GM18499 (cell line): Measurements from ENCODE around the gene DCLK1.

Experiments
- ATAC-seq: cut with Tn5 transposase; IDR thresholded peaks from one replicate; pipeline ENCODE4 v1.9.1; 2021; ENCODE audit warnings: moderate number of reproducible peaks; ENCODE audit not compliant: insufficient read depth, unreplicated experiment

The DCLK1 gene

DNA sequence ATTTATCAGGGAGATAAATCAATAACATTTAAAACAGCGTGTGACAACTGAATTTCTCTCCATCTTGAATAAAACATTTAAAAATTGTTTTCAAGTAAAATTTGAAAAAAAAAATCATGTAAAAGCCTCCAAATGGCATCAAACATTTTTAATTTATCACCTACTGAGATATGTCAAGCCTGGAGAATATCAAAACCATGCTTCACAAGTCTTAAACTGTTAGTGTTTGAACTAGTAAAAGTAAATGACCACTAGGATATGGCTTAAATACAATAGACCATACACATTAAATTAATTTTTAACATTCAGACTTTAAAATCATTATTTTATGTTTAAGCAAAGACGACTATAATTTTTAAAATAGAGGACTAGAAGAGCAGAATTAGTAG is 281.9 kb downstream of the DCLK1 start:
- ATAC-seq = no peak

DNA sequence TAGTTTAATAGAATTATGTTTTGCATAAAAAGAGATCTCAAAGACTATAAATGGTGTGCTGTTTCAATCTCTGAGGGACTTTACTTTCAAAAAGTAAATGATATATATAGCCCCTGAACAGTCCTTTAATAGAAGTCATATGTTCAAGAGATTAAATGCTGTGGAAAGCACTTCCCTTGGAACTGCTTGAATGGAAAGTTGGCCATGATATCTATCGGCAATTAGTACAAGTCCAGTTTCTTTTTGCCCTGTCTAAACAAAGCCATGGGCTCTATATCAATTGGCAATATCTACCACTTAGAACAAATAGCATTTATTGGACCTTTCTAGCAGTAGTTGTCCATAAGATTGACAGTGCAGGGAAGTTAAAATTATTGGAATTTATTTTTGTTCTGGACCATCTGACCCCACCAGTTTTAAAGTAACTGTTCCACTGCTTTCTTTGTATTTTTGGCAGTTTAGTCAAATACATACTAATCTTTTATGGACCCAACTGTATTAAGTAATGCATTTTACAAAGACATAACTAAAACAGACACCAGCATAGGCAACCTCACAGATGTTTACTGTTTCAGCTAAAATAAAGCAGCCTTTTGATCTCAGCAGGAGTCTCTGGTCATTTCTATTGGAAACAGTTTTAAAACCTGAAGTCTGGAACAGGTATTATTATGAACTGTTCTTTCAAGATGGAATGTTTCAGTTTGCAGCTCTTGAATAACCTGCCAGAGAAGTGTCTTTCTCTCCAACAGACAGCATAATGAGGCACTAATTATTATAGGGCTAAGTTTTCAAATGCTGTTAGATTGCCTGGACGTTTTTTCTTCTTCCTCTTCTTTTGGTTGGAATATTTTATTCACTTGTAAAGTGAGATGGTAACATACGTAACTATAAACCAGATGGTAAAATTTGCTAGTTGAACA is 282.6 kb downstream of the DCLK1 start:
- ATAC-seq = no peak

DNA sequence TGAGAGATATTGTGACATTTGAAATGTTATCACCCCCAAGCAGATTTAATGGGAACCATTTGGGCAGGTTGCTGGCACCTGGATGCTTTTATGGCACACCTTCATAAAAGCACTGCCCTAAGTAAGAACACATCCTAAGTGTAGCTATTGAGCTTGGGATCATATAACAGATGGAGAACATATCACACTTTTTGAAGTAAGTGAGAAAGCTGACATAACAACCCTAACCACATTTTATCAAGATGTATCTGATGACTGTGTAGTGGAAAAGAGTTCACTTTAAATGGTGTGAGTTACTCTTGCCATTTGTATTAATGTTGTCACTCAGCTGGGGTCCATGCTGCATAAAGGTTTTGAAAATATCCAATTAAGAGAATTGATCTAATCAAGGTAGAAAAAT is 287.9 kb downstream of the DCLK1 start:
- ATAC-seq = no peak

DNA sequence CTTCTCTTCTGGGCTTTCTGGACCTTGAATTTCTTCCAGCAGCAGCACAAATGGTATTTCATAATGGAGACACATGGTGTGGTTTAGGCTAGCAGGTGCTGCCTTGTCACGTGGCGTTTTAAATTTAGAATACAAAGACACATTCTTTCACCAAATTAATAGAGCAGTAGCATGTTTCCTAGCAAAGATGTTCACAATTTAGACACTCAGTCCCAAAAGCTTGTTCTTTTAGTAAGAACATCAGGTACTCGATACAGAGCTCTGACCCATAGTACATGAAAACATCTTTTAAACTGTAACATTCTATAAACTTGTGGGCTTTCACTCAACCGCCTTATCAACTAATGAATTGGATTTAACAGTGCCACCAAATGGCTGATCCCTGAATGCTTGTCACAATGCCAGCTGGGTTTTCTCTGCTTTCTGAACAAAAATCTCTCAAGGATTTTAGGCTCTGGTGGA is 290.1 kb downstream of the DCLK1 start:
- no peak for ATAC-seq

DNA sequence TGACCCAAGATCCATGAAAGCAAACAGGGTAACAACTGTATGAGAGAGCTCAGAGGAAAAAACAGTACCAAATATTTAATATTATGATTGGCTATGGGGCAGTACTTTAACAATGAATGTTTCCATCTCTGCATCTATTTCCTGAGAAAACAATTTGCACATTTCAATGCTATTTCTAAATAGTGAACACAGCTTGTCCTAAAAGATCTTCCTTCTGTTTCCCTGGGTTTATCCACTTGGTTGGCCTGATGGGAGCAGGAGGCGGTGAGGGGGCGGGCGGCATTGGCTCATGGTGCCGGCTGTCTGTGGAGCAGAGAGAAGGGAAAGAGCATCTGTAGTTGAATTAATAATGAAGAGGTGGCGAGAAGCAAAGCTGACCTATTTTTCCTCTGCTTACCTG is 291.4 kb downstream of the DCLK1 start:
- ATAC-seq = no peak

DNA sequence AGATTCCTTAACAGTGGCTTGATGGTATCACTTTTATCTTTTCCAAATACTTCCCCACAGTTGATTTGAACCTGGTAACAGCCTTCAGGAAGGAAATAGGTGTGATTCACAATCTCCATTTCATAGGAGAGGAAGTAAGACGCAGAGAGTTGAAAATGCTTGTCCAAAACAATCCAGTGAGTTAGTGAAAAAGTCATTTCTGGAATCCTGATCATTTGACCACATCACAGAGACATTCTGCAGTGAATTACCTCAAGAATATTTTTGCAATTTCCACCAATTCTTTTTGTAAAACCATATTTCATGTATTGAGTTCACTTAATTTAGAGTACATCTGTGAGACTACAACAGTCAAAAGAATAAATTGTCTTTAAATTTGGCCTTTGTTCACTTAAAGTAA is 292.8 kb downstream of the DCLK1 start:
- ATAC-seq = no peak

DNA sequence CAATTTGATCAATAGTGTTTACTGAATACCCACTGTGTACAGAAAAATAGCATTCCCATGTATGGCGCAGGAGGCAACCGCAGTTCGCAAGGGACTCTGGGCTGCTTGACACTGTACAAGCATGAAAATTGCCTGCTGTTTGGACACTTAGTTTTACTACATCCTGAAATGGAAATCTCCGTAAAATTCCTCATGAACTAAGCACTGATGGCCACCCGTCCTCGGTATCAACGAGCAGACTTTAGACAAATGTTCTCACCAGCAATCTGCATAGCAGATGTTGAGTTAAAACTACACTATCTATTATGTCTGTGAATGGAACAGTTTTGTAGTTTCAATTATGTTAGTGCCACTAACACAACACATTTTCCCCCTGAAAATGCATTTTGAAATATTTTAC is 294.7 kb downstream of the DCLK1 start:
- ATAC-seq = no peak

DNA sequence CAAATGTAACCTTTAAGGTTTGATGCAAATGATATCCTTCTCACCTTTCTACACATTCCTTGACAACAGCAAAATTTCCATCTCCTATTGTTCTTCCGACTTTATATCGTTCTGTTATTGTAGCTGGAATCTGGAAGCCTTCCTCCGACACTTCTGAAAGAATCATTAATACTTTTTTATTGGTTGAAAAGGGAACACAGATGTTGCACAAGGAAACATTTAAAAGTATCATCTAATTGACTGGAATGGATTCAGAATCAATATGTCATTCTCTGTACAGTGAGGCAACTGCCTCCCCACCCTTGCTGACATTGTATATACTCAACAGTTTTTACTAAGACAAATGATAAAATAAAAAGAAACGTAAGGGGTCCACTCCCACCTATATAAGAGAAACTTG is 295.2 kb downstream of the DCLK1 start:
- ATAC-seq = no peak

DNA sequence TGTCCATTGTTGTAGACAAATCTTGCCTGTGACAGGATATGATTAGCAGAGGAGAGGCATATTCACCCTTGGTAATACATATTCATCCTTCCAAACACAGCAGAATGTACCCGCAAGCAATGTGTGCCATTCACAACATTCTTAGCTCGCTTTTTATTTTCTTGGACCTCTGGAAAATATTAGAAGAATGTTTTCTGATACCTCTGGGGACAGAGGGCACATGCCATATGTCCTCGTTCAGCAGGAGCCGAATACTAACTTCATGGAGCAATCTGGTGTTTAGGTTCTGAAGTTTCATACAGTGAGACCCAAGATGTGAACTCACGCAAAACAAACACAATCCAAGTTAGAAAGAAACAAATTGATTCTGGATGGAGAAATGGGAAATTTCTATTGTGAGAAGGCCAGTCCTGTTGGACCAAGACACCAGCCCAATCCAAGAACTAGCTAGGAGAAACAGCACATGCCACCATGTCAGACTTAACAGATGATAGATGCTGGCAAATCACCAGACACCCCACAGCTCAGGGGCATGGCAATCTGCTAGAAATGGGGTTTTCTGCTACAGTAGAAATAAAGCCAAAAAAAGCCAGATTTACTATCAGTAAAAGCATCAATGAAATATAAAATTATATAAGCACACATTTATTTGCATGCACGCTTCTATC is 297.4 kb downstream of the DCLK1 start:
- ATAC-seq = no peak

DNA sequence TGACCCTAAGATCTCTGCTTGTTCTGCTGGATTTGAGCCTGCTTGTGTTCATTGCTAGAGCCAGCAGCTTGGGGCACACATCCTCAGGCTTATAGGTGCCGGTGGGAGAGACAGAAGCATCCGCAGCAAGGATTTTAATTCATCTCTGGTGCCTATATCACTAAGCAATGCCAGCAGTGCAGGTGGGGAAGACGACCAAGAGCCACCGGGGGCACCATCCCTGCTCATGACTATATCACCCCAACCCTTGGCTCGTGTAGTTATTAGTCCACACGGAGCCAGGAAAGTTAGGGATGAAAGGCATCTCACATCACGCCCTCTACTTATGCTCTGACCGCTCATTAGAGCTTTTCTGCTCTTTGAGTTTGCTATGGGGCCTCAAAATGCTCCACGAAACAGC is 298.2 kb downstream of the DCLK1 start:
- no peak for ATAC-seq

DNA sequence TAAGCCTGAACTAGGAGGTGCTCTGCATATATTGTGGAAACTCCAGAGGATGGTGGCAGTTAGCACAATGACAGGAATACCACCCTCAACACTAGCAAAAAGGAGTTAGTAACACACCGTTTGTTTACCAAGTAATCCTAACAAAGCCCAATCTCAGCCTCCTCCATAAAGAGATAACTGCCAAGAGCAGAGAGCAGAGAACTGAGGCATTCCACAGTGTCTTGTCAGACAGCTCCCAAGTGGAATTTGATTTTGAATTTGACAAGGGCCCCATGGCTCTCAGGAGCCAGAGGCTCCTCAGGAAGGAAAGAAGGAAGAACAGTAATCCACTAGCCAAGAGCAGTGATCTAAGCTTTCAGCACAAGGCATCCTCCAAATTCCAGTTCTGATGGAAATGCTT is 298.6 kb downstream of the DCLK1 start:
- no peak for ATAC-seq

DNA sequence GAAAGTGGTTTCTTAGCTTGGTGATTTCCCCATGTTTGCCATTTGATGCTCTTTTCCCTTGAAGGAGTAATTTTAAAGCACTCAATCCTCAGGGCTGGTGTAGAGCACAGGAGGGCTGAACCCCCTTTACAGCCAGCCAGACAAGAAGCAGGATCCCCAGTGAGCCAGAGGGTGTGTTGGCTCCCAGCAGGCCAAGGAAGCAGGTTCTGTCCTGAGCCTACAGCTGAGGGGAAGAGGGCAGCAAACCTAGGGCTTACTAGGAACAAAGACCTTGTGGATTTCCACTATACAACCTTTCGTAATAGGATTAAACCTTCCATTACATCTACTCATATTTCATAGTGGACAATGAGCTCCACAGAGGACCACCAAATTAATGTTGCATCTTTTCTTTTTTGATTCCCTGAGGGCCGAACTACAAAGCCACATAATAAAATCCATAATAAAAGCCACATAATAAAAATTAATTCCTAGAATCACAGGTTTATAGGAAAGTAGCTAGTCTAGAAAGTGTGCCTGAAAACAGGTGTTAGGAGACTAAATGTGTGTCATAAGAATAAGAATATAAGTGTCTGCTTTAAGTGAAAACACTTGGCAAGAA is 300.2 kb downstream of the DCLK1 start:
- ATAC-seq = no peak

DNA sequence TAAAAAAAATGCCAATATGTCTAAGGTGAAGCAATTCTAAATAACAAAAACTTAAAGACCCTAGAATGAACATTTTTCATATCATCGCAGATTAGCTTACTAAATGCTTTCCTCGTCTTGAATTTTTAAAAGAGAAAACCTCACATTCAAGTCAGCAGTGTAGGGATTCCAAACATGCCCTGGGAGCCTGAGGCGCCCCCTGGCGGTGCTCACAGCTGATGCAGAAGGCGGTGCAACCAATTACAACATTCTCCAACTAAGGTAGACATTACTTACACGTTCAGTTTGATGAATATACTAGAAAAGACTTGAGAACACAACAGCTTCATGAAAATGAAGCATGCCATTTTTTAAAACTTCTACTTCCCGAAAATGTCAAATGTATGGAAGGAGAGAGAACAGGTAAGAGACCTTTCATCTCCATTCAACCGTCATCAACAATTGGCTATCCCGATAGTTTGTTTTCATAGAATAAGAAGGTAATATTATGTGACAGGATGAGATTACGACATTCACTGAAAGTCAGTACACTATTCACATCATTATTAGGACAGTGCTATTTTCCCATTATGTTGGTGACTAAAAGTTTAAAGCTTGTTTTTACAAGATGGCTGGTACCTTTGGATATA is 304.4 kb downstream of the DCLK1 start:
- ATAC-seq = no peak

DNA sequence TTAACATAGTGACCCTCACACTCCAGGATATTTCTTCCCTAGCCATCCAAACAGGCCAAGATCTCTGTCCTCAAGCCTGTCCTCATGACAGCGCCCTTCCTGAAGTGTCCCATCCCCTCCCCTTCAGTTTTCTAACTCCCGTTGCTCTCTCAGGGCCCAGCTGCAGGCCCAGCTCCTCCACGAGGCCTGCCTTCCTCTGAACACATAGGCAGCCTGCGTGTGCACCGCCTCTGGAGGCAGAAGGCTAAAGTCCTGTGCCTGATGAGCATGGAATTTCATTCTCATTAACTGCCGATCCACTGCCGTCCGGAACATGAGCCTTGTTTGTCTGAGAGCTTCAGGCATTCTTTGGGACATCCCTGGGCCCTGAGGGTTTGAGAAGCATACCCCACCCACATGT is 306.4 kb downstream of the DCLK1 start:
- no peak for ATAC-seq

DNA sequence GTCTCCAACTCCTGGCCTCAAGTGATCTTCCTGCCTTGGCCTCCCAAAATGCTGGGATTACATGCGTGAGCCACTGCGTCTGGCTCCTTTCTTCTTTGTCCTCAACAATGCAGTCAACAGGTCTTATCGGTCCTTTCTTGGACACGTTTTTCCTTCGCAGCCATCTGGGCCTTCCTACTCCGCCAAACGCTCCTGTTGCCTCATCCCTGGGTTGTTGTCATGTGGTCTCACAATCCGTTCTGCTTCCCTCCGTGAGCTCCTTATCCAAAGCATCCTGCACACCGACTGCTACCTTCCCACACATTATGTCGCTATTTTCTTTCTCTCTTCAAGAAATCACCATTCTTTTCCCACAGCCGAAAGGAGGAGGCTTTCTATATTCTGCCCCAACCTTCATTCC is 306.8 kb downstream of the DCLK1 start:
- no peak for ATAC-seq

DNA sequence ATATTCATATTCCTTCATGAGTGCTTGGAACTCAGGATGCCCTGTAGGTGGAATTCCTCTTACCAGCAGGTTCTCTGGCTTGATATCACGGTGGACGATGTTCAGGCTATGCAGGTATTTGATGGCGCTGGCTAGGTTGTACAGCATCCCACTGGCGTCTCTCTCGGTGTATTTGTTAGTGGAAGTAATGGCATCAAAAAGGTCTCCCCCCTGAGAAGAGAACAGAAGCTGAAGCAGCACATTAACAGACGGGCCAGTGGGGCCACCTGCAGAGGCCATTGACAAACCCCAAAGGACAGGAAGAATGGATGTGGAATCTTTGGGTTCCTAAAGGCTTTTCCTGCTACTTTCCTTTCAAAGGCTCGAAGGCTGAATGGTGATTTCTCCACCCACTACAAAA is 308.5 kb downstream of the DCLK1 start:
- no peak for ATAC-seq

DNA sequence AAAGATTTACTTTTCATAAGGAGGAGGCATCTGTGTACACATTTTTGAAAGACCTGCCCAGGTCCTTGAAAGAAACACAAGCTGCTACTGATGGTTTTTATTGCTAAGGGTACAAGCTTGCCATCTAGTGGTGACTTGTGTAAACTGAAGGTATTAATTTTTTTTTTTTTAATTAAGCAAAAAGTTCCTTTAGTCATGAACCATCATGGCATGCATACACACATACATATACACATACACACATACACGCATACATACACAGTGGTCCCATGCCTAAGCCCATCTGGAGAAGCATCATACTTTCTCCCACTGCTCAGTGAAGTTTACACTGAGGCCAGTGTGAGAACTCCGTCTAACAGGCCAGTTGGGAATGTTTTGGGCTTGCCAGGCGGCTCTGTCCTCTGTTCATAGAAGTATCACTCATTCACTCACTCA is 312.5 kb downstream of the DCLK1 start:
- no peak for ATAC-seq

DNA sequence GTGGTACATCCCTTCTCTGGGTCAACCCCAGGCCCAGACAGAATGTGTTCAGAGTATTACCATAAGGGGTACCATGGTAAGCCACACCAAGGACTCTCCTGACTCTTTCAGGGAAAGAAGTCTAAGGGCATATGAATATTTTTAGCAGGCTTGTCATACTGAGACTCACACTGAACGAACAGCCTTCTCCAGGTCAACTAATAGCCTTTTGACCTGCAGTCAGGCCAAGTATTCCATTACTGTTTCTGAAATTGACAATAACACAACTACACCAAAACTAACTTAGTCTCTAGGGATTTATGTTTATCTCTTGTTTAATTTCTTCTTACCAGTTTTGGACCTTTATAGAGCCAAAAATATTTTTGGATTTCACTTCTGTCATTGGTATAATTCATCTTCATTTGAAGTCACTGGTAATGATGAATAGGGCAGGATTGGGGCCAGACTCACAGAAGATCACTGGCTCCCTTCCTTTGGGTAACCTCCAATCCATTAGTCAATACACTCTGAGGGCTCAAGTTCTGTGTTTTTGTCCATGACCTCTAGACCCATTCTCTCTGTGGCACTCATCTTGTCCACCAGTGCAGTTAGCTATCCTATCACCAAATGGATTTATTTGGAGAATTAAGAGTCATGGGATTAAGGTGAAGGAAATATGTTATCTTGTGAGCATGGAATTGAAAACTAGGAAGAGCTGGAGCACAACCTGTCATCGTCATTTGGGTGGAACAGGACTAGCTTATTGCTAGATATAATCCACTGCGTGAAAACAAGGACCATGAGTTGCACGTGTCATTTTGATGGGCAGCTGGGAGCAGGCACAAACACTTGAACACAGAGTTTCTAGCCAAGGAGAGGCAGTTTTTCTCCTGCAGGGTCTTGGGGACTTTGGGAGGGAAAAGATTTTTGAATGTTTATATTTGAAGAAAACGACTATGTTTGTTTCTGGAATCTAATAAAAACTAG is 313.3 kb downstream of the DCLK1 start:
- ATAC-seq = no peak

DNA sequence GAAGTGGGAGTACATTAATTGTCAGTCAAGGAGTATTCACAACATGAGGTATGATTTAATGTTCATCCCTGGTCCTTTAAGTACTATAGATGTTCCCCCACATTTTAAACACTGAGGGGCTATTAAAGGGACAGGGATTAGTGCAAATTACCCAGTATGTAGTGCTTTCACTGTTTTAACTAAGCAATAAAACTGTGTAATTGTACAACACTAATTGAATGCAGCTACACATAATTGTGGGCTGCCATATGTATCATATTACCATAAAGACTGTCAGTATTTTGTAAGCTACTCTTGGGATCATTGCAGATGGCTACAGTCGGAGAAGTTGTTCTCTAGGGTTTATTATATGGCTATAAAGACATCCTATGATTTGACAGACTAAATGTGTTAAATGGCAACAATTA is 316.6 kb downstream of the DCLK1 start:
- no peak for ATAC-seq

DNA sequence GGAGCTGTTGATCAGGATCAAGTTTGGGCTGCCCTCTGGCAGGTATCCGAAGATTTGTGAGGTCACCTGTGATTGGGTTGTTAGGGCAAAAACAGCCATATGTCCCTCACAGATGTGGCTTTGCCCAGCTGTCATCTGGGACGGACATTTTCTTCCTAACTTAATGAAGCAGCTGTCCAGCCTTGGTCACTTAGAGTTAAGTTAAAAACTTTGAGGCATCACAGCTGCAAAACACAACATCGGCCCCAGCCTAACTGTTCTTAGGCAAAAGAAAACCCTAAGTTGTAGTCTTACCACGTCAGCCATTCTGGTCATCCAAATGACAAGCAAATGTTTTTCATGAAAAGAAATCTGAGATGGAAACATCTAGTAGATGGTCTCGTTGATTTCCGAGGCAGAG is 318.4 kb downstream of the DCLK1 start:
- ATAC-seq = no peak
